Esophagus muscularis mucosa (tissue), 4 donors: ENCODE data around the gene ATRIP. TPM values are rescaled to one million over a fixed set of nuclear protein-coding genes. Genes with fewer than 3 reads are reported as not detected.
A peak's percentile ranks its signal among the peaks of the same experiment; 100 is the strongest.

ENCODE experiments used
- DNase-seq: peaks from one replicate; pipeline ENCODE4 v3.0.0-alpha.2; 2017; ENCODE audit errors: extremely low spot score
- H3K27ac ChIP-seq, 4 donors: fragments of 200-600 bp; sonication (generic); replicated peaks in 1 of 4; 1 replicate in 3 of 4; 2 replicates in 1 of 4; pipeline ENCODE4 v1.5.1; 2016 to 2019; ENCODE audit warnings: mild to moderate bottlenecking in 1 of 4
- H3K27me3 ChIP-seq, 4 donors: fragments of 200-600 bp; sonication (generic); one replicate each; pipeline versions ENCODE4 v1.5.1 to v1.6.0; 2016 to 2019
- H3K36me3 ChIP-seq, 4 donors: fragments of 200-600 bp; sonication (generic); one replicate each; pipeline ENCODE4 v1.5.1; 2016 to 2019
- H3K4me1 ChIP-seq, 4 donors: fragments of 200-600 bp; sonication (generic); one replicate each; pipeline ENCODE4 v1.5.1; 2016 to 2019
- H3K4me3 ChIP-seq, 4 donors: fragments of 200-600 bp; sonication (generic); 1 replicate in 2 of 4; 2 replicates in 2 of 4; pipeline ENCODE4 v1.5.1; 2016 to 2019; ENCODE audit warnings: mild to moderate bottlenecking in 4 of 4, moderate library complexity in 1 of 4
- H3K9me3 ChIP-seq, 4 donors: fragments of 200-600 bp; sonication (generic); 1 replicate in 3 of 4; 2 replicates in 1 of 4; pipeline ENCODE4 v1.5.1; 2016 to 2019
- EP300 ChIP-seq: sonication (generic); formaldehyde crosslinking; IDR thresholded peaks from one replicate; pipeline ENCODE4 v1.6.1; 2017; ENCODE audit warnings: antibody characterized with exemption
- POLR2A ChIP-seq: fragments of 450-650 bp; IDR thresholded peaks from one replicate; pipeline ENCODE4 v1.6.1; 2017; ENCODE audit warnings: antibody characterized with exemption, moderate library complexity, mild to moderate bottlenecking, low read depth
- POLR2AphosphoS5 ChIP-seq, 2 donors: sonication (generic); formaldehyde crosslinking; IDR thresholded peaks; one replicate each; pipeline ENCODE4 v1.6.1; 2017; ENCODE audit warnings: antibody characterized with exemption in 2 of 2
- WGBS: methylation state at CpG from one replicate; pipeline ENCODE4 v1.1.5; 2018; 5-methylcytosine and 5-hydroxymethylcytosine counted together
- intact Hi-C: fragments of 100-400 bp; cut with DNase I; formaldehyde crosslinking; loops from one replicate; pipeline ENCODE4 v1.15.1; 2023
- total RNA-seq, 4 donors: library from RNA; depleted of rRNA; stranded (reverse); fragments of >200 nt; gene quantifications; one replicate each; pipeline versions ENCODE4 v1.1.0 to v1.2.1, GENCODE V29; 2016
- TF ChIP-seq, protein P1 (sequence below), 3 experiments: fragments of 200-600 bp in 2 of 3; fragments of 450-650 bp in 1 of 3; sonication (generic) in 2 of 3; IDR thresholded peaks; one replicate each; pipeline ENCODE4 v1.5.1; 2017 to 2019; ENCODE audit warnings: antibody characterized with exemption in 3 of 3, mild to moderate bottlenecking in 2 of 3, moderate library complexity in 1 of 3

The ATRIP gene
- total RNA-seq, 4 donors from 2014 or later: 4.2 to 8.5 (median 5.3) TPM

DNA sequence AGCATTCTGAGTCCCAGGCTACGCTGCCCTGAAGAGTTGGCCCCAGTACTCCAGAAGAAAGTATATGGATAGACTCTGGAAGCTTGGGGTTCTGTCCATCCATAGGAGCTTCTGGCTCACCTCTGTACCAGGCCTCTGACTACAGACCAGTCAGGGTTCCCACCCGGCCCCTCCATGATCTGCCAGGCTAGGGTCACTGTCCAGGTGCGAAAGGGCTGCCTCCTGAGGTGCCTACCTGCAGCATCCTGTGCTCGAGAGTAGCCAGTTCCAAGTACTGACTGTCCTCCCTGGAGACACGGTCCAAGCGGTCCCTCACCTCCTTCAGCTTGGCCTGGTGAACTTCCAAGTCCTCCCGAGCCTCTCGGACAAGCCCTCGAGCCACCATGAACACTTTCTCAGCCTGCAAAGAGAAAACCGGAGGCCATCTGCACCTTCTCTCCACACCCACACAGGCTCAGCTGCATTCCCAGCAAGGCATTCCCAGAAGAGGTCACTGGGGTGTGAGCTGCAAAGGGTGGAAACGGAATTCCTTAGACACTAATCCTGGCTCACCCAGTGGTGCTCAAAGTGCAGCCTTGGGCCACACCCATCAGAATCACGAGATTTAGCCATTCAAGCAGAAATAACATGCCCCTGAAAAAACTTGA, 12.9 kb upstream of the ATRIP start:
- Histone ChIP-seq H3K27me3 (no peaks in the 10 kb centered on the region), H3K36me3 (peaks cover 0 to 17% (median 14%) of the 10 kb centered on the region in 4 donors), H3K4me1 (peaks cover 35 to 67% (median 62%) of the 10 kb centered on the region in 4 donors), H3K9me3 (no peaks in the 10 kb centered on the region), H3K27ac (peak overlapping the region; percentile 93 to 99 (median 98)), H3K4me3 (peak overlapping the region; percentile 20 to 45 (median 25))
- TF ChIP-seq, protein P1, sequence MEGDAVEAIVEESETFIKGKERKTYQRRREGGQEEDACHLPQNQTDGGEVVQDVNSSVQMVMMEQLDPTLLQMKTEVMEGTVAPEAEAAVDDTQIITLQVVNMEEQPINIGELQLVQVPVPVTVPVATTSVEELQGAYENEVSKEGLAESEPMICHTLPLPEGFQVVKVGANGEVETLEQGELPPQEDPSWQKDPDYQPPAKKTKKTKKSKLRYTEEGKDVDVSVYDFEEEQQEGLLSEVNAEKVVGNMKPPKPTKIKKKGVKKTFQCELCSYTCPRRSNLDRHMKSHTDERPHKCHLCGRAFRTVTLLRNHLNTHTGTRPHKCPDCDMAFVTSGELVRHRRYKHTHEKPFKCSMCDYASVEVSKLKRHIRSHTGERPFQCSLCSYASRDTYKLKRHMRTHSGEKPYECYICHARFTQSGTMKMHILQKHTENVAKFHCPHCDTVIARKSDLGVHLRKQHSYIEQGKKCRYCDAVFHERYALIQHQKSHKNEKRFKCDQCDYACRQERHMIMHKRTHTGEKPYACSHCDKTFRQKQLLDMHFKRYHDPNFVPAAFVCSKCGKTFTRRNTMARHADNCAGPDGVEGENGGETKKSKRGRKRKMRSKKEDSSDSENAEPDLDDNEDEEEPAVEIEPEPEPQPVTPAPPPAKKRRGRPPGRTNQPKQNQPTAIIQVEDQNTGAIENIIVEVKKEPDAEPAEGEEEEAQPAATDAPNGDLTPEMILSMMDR (IDR thresholded peaks at IDR 0.05): no peak
- peak in 1 of 2 donors; percentile 78 for TF ChIP-seq POLR2AphosphoS5 (IDR thresholded peaks at IDR 0.05)
- WGBS: 66% methylated on average over 10 of the region's 12 CpGs
- no peak for DNase-seq
- intact Hi-C loops: no loop called here

GRCh38 chr3:48434591-48435222, 11.8 kb upstream of the ATRIP start:
- Histone ChIP-seq H3K27me3 (no peaks in the 10 kb centered on the region), H3K4me1 (peaks cover 42 to 75% (median 71%) of the 10 kb centered on the region in 4 donors), H3K9me3 (no peaks in the 10 kb centered on the region), H3K27ac (peak overlapping the region; percentile 93 to 99 (median 98)), H3K36me3 (peaks cover 0 to 17% (median 14%) of the 10 kb centered on the region in 4 donors), H3K4me3 (no peak overlapping the region)
- intact Hi-C loops: loop anchor here (1.0 kb wide), 1 partner anchor 33 kb away; no protein-coding TSS in a partner anchor
- 64% methylated on average over 10 of the region's 15 CpGs for WGBS
- DNase-seq: no peak
- no peak for TF ChIP-seq EP300
- TF ChIP-seq POLR2AphosphoS5 (IDR thresholded peaks at IDR 0.05): no peak
- TF ChIP-seq POLR2A: no peak
- TF ChIP-seq, protein P1 (IDR thresholded peaks at IDR 0.05): no peak

- H3K27me3 ChIP-seq: no peaks in the 10 kb centered on the region
- TF ChIP-seq POLR2A (no peak), EP300 (no peak), POLR2AphosphoS5 (IDR thresholded peaks at IDR 0.05) (no peak)
- TF ChIP-seq, protein P1 (IDR thresholded peaks at IDR 0.05): no peak
- peaks cover 40 to 70% (median 67%) of the 10 kb centered on the region in 4 donors for H3K4me1 ChIP-seq
- H3K36me3 ChIP-seq: peaks cover 0 to 17% (median 14%) of the 10 kb centered on the region in 4 donors
- WGBS: 91% methylated on average over 4 of the region's 4 CpGs
- H3K27ac ChIP-seq: peak overlapping the region; percentile 93 to 99 (median 98)
- DNase-seq: no peak
- intact Hi-C loops: loop anchor here (1.0 kb wide), 1 partner anchor 34 kb away; no protein-coding TSS in a partner anchor
- no peak overlapping the region for H3K4me3 ChIP-seq
- H3K9me3 ChIP-seq: no peaks in the 10 kb centered on the region
Measured at GRCh38 chr3:48435223-48435595, 11.3 kb upstream of the ATRIP start.

GRCh38 chr3:48435774-48436476, 10.6 kb upstream of the ATRIP start:
- 37% methylated on average over 6 of the region's 7 CpGs for WGBS
- peak overlapping the region in 1 of 4 donors; percentile 2 for H3K4me3 ChIP-seq
- intact Hi-C loops: loop anchor here (1.0 to 2.0 kb wide), 2 partner anchors 35 to 163 kb away; no protein-coding TSS in a partner anchor
- peaks cover 37 to 65% (median 63%) of the 10 kb centered on the region in 4 donors for H3K4me1 ChIP-seq
- DNase-seq: no peak
- no peaks in the 10 kb centered on the region for H3K27me3 ChIP-seq
- H3K36me3 ChIP-seq: peaks cover 0 to 17% (median 14%) of the 10 kb centered on the region in 4 donors
- peak overlapping the region; percentile 93 to 99 (median 98) for H3K27ac ChIP-seq
- H3K9me3 ChIP-seq: no peaks in the 10 kb centered on the region
- no peak for TF ChIP-seq POLR2A
- TF ChIP-seq, protein P1 (IDR thresholded peaks at IDR 0.05): peak; percentile 99 to 100 (median 100)
- no peak for TF ChIP-seq EP300
- peak; percentile 15 to 72 for TF ChIP-seq POLR2AphosphoS5 (IDR thresholded peaks at IDR 0.05)
